ENCODE data around the gene CAMTA2. TPM values are rescaled to one million over a fixed set of nuclear protein-coding genes. Genes with fewer than 3 reads are reported as not detected.
A peak's percentile ranks its signal among the peaks of the same experiment; 100 is the strongest.

The CAMTA2 gene
- total RNA-seq, 2 experiments from 2014 or later, result 9.7 to 44.3 TPM

GRCh38 chr17:4945176-4945943 lies 42.1 kb downstream of the CAMTA2 start:
- peaks cover 75% of the 10 kb centered on the region for H3K79me2 ChIP-seq (ENCODE audit: insufficient read depth, low read depth, low read length)
- peak overlapping the region; percentile 100 for H3K4me3 ChIP-seq (ENCODE audit: low read depth, low read length, poor library complexity, severe bottlenecking)
- no TSS peak for BruUV-seq (replicated peaks)

GRCh38 chr17:4944554-4945175 lies 42.8 kb downstream of the CAMTA2 start:
- intact Hi-C loops (cut with micrococcal nuclease; ENCODE audit: unreplicated experiment), result loop anchor here (10.0 kb wide), 1 partner anchor 250 kb away; the partner anchor contains the start of gene ZNF594
- ChIA-PET CTCF (ENCODE audit: unreplicated experiment) (no interaction called here), POLR2A (interaction anchor here (1.1 kb wide), 1 partner anchor 22 kb away, joined by 3 read pairs; the partner anchor contains the start of gene SPAG7)
- Histone ChIP-seq H3K79me2 (ENCODE audit: insufficient read depth, low read depth, low read length) (peaks cover 75% of the 10 kb centered on the region), H3K4me1 (ENCODE audit: insufficient read depth, low read length, poor library complexity, severe bottlenecking) (peaks cover 57% of the 10 kb centered on the region), H3K9me2 (ENCODE audit: insufficient read depth, low read length) (no peaks in the 10 kb centered on the region), H3K9me3 (ENCODE audit: low read length) (no peaks in the 10 kb centered on the region), H3K36me3 (ENCODE audit: insufficient read depth, low read length) (peaks cover 79% of the 10 kb centered on the region), H3K4me3 (ENCODE audit: low read depth, low read length, poor library complexity, severe bottlenecking) (peak overlapping the region; percentile 100), H2AFZ (ENCODE audit: low read length) (no peak overlapping the region), H3K4me2 (ENCODE audit: low read length) (peak overlapping the region; percentile 97), H4K20me1 (ENCODE audit: insufficient read depth, low read length) (peaks cover 19% of the 10 kb centered on the region), H3K27ac (ENCODE audit: low read depth, low read length, poor library complexity, severe bottlenecking) (peak overlapping the region; percentile 99)
- no TSS peak for BruUV-seq (replicated peaks)
- TF ChIP-seq CTCF (conservative IDR thresholded peaks at IDR 0.05; ENCODE audit: low read length) (no peak), EZH2phosphoT487 (IDR thresholded peaks at IDR 0.05; ENCODE audit: borderline replicate concordance, low read depth, low read length) (no peak)
- DNase-seq (ENCODE audit: low spot score), result peak; percentile 50

More at GRCh38 chr17:4945176-4945943, 42.1 kb downstream of the CAMTA2 start:
- Histone ChIP-seq H4K20me1 (ENCODE audit: insufficient read depth, low read length) (peaks cover 19% of the 10 kb centered on the region), H3K4me1 (ENCODE audit: insufficient read depth, low read length, poor library complexity, severe bottlenecking) (peaks cover 61% of the 10 kb centered on the region), H2AFZ (ENCODE audit: low read length) (no peak overlapping the region), H3K36me3 (ENCODE audit: insufficient read depth, low read length) (peaks cover 79% of the 10 kb centered on the region), H3K9me3 (ENCODE audit: low read length) (no peaks in the 10 kb centered on the region), H3K9me2 (ENCODE audit: insufficient read depth, low read length) (no peaks in the 10 kb centered on the region), H3K27ac (ENCODE audit: low read depth, low read length, poor library complexity, severe bottlenecking) (peak overlapping the region; percentile 99), H3K4me2 (ENCODE audit: low read length) (peak overlapping the region; percentile 97)
- CTCF ChIA-PET (ENCODE audit: unreplicated experiment), result no interaction called here
- TF ChIP-seq CTCF (conservative IDR thresholded peaks at IDR 0.05; ENCODE audit: low read length), result no peak
- no peak for TF ChIP-seq EZH2phosphoT487 (IDR thresholded peaks at IDR 0.05; ENCODE audit: borderline replicate concordance, low read depth, low read length)
- POLR2A ChIA-PET, result interaction anchor here (1.1 to 1.5 kb wide), 2 partner anchors 22 to 41 kb away, joined by 3 read pairs; partner anchors contain the start of gene SPAG7
- peak; percentile 46 for DNase-seq (ENCODE audit: low spot score)
- intact Hi-C loops (cut with micrococcal nuclease; ENCODE audit: unreplicated experiment), result loop anchor here (10.0 kb wide), 1 partner anchor 249 kb away; the partner anchor contains the start of gene ZNF594
